Endodermal cell (in vitro differentiated cells): Measurements from ENCODE around the gene CAMTA1. TPM values are rescaled to one million over a fixed set of nuclear protein-coding genes. Genes with fewer than 3 reads are reported as not detected.

Experiments
- DNase-seq: peaks from one replicate; pipeline ENCODE4 v3.0.0-alpha.2; 2017
- H3K27ac ChIP-seq: 2 replicates; pipeline ENCODE4 v1.5.1; 2013; ENCODE audit warnings: mild to moderate bottlenecking, low read depth, low read length, moderate library complexity
- H3K27me3 ChIP-seq: 2 replicates; pipeline ENCODE4 v1.6.1; 2013; ENCODE audit warnings: mild to moderate bottlenecking, low read length, moderate library complexity; ENCODE audit not compliant: insufficient read depth, control insufficient read depth, poor library complexity, severe bottlenecking
- H3K36me3 ChIP-seq: 2 replicates; pipeline ENCODE4 v1.7.0; 2013; ENCODE audit warnings: mild to moderate bottlenecking, low read length, moderate library complexity; ENCODE audit not compliant: control insufficient read depth, insufficient read depth
- H3K4me1 ChIP-seq: one replicate; pipeline ENCODE4 v1.7.0; 2013; ENCODE audit warnings: low read length; ENCODE audit not compliant: control insufficient read depth, insufficient read depth
- H3K4me3 ChIP-seq: 2 replicates; pipeline ENCODE4 v1.5.1; 2013; ENCODE audit warnings: mild to moderate bottlenecking, low read length, moderate library complexity
- H3K9ac ChIP-seq: 2 replicates; pipeline ENCODE4 v1.6.1; 2013; ENCODE audit warnings: mild to moderate bottlenecking, low read length, moderate library complexity; ENCODE audit not compliant: poor library complexity, severe bottlenecking; ENCODE audit errors: extremely low read depth
- H3K9me3 ChIP-seq: 2 replicates; pipeline ENCODE4 v1.6.1; 2013; ENCODE audit warnings: mild to moderate bottlenecking, low read length, moderate library complexity; ENCODE audit not compliant: control insufficient read depth
- H3K27ac Mint-ChIP-seq: 2 replicates; pipeline ENCODE4 v1.8.0; 2020; ENCODE audit warnings: mixed read lengths
- H3K27me3 Mint-ChIP-seq: 2 replicates; pipeline ENCODE4 v1.8.0; 2021; ENCODE audit warnings: mild to moderate bottlenecking, mixed read lengths; ENCODE audit not compliant: insufficient read depth
- H3K36me3 Mint-ChIP-seq: 2 replicates; pipeline ENCODE4 v1.8.0; 2020; ENCODE audit warnings: low read depth, mixed read lengths
- H3K4me1 Mint-ChIP-seq: 2 replicates; pipeline ENCODE4 v1.8.0; 2020; ENCODE audit warnings: mixed read lengths
- H3K4me3 Mint-ChIP-seq: 2 replicates; pipeline ENCODE4 v1.8.0; 2020; ENCODE audit warnings: mild to moderate bottlenecking, moderate library complexity, mixed read lengths
- H3K9me3 Mint-ChIP-seq: 2 replicates; pipeline ENCODE4 v1.8.0; 2020; ENCODE audit warnings: mild to moderate bottlenecking, mixed read lengths
- WGBS, 2 experiments: methylation state at CpG; one replicate each; pipeline versions ENCODE4 v1.1.5 to v1.1.7; 2013; ENCODE audit warnings: missing lambda C conversion rate in 2 of 2, mixed read lengths in 1 of 2; ENCODE audit not compliant: insufficient coverage in 1 of 2, insufficient read length in 1 of 2; 5-methylcytosine and 5-hydroxymethylcytosine counted together
- total RNA-seq, 2 donors: library from RNA; stranded (reverse); fragmentation: NEBNext Ultra II Directional in 1 of 2; extraction: Animal tissue kit (Norgen Biotek cat#: 25700) in 1 of 2; gene quantifications; 2 replicates in 1 of 2; 3 replicates in 1 of 2; pipeline ENCODE4 v1.2.1, GENCODE V29; 2021
- TF ChIP-seq, protein P1 (sequence below): fragments of 200-600 bp; sonication (generic); conservative IDR thresholded peaks from 2 replicates; pipeline ENCODE4 v1.5.0; 2021; ENCODE audit warnings: antibody characterized with exemption, mild to moderate bottlenecking

Gene CAMTA1
- total RNA-seq, 2 donors from 2014 or later, result 123 to 137 TPM

DNA sequence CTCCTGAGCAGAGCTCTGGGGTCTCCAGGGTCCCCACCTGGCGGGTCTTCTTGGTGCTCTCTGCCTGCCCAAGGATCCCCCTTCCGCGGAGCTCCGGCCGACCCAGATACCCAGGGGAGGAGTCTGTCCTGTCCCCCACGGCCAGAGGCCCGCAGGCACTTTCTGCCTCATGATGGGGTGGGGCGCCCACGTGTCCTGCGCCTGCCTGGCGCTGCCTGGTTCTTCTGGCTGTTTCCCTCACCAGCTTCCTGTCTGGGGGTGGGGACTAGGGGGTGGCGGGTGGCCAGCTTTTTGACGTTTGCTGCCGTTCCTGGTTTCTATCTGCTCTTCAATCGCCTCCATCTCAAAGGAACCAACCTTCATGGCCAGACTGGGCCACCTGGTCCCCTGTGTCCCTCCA, 672.6 kb downstream of the CAMTA1 start:
- H3K4me1 ChIP-seq, result peaks cover 5% of the 10 kb centered on the region
- WGBS, 2 experiments, result 92 to 95% methylated on average over 12 to 15 of the region's 15 CpGs
- Mint-ChIP-seq H3K9me3 (no peaks in the 10 kb centered on the region), H3K4me3 (no peak overlapping the region), H3K27me3 (peaks cover 27% of the 10 kb centered on the region), H3K27ac (no peak overlapping the region), H3K36me3 (no peaks in the 10 kb centered on the region), H3K4me1 (peaks cover 10% of the 10 kb centered on the region)
- H3K27ac ChIP-seq, result no peak overlapping the region
- DNase-seq, result no peak
- no peaks in the 10 kb centered on the region for H3K9me3 ChIP-seq
- TF ChIP-seq, protein P1, sequence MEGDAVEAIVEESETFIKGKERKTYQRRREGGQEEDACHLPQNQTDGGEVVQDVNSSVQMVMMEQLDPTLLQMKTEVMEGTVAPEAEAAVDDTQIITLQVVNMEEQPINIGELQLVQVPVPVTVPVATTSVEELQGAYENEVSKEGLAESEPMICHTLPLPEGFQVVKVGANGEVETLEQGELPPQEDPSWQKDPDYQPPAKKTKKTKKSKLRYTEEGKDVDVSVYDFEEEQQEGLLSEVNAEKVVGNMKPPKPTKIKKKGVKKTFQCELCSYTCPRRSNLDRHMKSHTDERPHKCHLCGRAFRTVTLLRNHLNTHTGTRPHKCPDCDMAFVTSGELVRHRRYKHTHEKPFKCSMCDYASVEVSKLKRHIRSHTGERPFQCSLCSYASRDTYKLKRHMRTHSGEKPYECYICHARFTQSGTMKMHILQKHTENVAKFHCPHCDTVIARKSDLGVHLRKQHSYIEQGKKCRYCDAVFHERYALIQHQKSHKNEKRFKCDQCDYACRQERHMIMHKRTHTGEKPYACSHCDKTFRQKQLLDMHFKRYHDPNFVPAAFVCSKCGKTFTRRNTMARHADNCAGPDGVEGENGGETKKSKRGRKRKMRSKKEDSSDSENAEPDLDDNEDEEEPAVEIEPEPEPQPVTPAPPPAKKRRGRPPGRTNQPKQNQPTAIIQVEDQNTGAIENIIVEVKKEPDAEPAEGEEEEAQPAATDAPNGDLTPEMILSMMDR, result no peak
- H3K4me3 ChIP-seq, result no peak overlapping the region
- H3K36me3 ChIP-seq, result no peaks in the 10 kb centered on the region
- no peak overlapping the region for H3K9ac ChIP-seq
- no peaks in the 10 kb centered on the region for H3K27me3 ChIP-seq

DNA sequence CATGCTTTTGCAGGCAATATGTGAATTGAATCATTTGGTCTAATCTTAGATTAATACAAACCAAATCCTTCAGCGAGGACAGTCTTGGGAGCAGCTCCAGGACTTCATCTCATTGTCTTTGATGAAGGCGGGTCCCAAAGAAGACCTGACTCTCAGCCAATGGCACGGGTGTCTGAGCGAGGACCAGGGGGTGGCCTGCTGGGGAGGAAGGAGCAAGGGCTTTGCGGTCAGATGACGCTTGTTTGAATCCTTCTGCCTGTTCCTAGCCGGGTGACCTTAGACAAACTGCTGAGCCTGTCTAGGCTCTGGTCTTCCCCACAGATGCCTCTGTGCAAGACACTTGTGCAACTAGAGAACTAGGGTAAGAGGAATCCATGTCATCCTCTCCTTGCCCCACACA, 673.7 kb downstream of the CAMTA1 start:
- DNase-seq, result no peak
- Mint-ChIP-seq H3K27ac (no peak overlapping the region), H3K4me1 (peaks cover 10% of the 10 kb centered on the region), H3K4me3 (no peak overlapping the region), H3K36me3 (no peaks in the 10 kb centered on the region), H3K9me3 (no peaks in the 10 kb centered on the region), H3K27me3 (peaks cover 31% of the 10 kb centered on the region)
- Histone ChIP-seq H3K27ac (no peak overlapping the region), H3K4me3 (no peak overlapping the region), H3K36me3 (no peaks in the 10 kb centered on the region), H3K27me3 (no peaks in the 10 kb centered on the region), H3K4me1 (peaks cover 5% of the 10 kb centered on the region), H3K9ac (no peak overlapping the region), H3K9me3 (no peaks in the 10 kb centered on the region)
- TF ChIP-seq, protein P1, result no peak
- 94 to 95% methylated on average over 6 to 7 of the region's 7 CpGs for WGBS, 2 experiments

DNA sequence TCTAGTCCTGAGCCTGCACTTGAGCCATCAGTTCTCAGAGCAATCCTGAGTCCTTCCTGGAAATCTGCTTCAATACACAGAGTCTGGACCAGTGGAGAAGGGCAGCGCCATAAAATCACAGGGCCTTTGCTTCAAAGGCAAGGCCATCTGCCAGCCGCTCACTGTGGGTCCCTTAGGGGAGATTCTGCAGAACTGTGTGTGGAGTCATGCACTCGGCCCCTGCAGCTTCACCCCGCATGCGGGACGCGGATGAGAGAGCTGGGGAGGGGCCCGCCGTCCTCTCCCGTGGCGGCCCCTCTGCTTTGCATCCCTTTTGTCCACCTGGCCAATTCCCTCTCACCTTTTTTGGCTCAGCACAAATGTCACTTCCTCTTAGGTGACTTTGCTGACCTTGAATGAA, 674.7 kb downstream of the CAMTA1 start:
- 86 to 88% methylated on average over 5 to 11 of the region's 11 CpGs for WGBS, 2 experiments
- Histone ChIP-seq H3K4me1 (peaks cover 5% of the 10 kb centered on the region), H3K36me3 (no peaks in the 10 kb centered on the region), H3K9me3 (no peaks in the 10 kb centered on the region), H3K9ac (no peak overlapping the region), H3K27ac (no peak overlapping the region), H3K27me3 (no peaks in the 10 kb centered on the region), H3K4me3 (no peak overlapping the region)
- Mint-ChIP-seq H3K4me1 (peaks cover 10% of the 10 kb centered on the region), H3K4me3 (no peak overlapping the region), H3K36me3 (no peaks in the 10 kb centered on the region), H3K27ac (no peak overlapping the region), H3K27me3 (peaks cover 31% of the 10 kb centered on the region), H3K9me3 (no peaks in the 10 kb centered on the region)
- DNase-seq, result no peak
- TF ChIP-seq, protein P1, result no peak
